Stimulated activated CD8-positive, alpha-beta memory T cell treated with anti-CD3 and anti-CD28 coated beads, Interleukin-7, amount 100 ng/mL, for 24 hours (primary cell): ENCODE data around the gene RAB3GAP2.
"Not testable (repeated sequence)": the region's sequence is repeated elsewhere in the genome, so short reads cannot be mapped to it uniquely, and the experiment has no call there.

Experiments used
- DNase-seq: peaks from one replicate; pipeline ENCODE4 v3.0.0-alpha.2; 2020; ENCODE audit warnings: low read depth

Gene RAB3GAP2

DNA sequence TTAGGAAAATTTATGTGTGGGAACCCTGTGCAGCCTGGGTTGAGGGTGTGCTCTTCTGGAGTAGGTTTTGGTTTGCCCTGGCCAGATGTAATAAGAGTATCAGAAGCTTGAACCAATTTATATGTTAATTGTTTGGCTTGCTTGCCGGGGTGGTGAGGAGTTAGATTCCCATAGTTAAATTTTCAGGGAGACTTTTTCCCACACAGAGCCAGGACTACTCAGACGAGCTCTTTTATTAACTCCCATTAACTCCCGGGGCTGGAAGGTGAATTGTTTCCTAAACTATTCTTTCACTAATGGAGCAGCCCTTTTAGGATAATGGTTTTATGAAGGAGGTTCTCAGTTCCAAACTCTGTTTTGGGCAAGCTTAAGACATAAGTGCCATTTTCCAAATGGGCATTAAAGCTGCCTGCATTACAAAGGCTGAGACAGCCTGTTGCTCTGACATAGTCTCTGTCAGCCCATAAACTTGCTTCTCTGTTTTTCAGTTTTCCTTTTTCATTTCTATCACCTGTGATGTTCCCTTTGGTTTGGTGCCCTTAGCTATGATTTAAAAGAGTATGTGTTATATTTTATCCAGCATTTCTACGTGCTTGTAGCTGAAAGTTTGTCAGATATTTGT is 18.0 kb upstream of the RAB3GAP2 start:
- DNase-seq = no peak

DNA sequence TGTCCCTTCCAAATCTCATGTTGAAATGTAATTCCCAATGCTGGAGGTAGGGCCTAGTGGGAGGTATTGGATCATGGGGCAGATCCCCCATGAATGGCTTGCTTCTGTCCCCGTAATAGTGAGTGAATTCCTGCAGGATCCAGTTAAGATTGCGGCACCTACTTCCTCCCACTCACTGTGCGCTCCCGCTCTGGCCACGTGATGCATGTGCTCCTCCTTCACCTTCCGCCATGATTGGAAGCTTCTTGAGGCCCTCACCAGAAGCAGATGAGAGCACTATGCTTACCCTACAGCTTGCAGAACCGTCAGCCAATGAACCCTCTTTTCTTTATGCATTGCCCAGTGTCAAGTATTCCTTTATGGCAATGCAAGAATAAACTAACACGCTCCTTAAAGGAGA is 14.9 kb upstream of the RAB3GAP2 start:
- no peak for DNase-seq

- no peak for DNase-seq
Measured at GRCh38 chr1:220283625-220284024, 11.4 kb upstream of the RAB3GAP2 start.

DNA sequence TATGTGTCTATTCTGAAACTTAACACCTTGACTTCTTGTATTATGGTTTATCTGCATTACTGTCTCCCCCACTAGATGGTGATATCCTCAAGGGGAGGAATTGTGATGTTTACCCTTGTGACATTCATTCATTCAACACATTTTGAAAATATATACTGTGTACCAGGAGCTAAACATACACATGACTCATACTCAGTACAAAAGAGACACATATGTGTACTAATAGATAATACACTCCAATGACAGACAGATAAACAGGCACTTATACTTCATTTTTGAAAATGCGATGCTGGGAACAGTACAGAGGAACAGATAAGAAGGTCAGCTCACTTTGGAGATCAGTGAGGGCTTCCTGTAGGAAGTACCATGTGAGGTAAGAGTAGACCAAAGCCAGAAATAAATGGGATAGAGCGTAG is 8.9 kb upstream of the RAB3GAP2 start:
- DNase-seq = no peak

DNA sequence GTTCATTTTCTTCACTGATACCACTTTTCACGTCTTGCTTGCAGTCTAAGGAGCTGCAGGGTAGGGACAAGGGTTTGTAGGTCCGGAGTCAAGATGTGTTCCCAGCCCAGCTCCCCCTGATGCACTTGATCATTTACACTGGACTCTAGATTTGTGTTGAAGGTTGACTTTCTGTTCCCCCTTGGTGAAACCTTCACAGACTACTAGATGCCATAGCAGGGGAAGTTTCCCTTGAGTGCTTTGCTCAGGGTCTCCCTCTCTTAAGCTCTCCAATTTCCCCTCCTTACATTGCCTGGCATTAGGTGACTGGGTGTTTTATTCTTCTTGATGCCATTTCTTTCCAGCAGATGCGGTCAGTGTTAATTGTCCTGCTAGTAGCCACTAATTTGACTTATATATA is 8.0 kb upstream of the RAB3GAP2 start:
- no peak for DNase-seq

DNA sequence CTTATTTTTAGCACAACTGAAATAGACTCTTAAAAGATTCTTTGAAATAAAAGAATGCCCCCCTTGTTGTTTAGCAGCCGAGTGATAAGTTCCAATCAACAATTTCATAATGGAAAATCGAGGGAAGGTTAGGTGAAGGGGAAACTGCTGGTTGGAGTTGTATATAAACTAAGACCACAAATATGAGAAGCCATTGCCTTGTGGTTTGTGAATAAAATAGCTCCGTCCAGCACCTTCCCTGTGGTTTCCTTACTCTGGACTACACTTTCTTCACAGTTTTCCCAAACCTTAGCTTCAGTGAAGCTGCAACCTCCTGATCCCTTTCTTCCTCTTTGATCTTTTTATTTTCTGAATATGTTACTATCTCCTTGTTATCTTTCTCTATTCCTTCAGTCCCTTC is 6.7 kb upstream of the RAB3GAP2 start:
- no peak for DNase-seq

DNA sequence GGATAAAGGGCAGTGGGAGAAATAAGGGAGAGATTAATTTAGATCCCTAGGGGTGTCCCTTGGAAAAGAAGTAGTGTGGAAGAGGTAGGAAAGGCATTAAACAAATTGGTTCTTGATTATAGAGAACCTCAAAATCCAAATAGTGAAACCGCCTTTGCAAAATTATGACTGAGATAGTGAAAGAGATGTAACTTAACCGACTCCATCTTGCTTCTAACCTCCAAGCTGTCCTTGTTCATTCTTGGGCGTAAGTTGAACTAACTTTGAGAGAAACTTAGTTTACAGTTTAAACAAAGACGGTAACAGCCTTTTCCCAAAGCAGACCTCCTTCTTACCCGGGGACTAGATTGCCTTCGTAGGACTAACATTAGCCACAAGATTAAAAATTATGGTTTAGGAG is 3.2 kb upstream of the RAB3GAP2 start:
- DNase-seq = no peak

DNA sequence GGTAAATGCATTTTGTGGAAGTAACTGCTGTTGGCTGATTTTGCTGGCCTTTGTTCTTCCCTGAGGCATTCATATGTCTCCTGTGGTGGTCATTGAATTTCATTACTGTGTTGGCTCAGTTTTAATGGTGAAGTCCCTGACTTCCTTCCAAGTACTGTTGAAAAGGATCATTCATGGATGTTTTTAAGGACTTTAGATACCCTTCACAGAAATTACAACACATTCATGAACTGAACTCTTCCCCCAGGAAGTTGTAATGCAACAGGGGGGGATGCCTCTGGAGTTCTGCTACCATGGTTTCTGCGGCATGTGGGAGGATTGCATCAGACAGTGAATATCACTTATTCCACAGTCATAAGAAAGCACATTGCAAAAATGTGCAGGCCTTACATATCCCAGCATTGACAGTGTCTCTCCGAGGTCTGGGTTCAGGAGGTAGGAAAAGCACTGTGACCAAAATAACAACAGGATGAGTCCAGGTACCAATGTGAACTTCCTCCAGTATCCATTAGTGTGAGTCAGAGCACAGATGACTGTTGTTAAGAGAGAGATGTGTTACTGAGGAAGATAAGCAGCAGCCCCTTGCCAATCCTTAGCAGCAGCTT is 2.1 kb upstream of the RAB3GAP2 start:
- DNase-seq = no peak

GRCh38 chr1:220272841-220273090 is 513 bp upstream of the RAB3GAP2 start:
- no peak for DNase-seq

- DNase-seq = no peak
Measured at GRCh38 chr1:220271706-220272046, 577 bp downstream of the RAB3GAP2 start.

DNA sequence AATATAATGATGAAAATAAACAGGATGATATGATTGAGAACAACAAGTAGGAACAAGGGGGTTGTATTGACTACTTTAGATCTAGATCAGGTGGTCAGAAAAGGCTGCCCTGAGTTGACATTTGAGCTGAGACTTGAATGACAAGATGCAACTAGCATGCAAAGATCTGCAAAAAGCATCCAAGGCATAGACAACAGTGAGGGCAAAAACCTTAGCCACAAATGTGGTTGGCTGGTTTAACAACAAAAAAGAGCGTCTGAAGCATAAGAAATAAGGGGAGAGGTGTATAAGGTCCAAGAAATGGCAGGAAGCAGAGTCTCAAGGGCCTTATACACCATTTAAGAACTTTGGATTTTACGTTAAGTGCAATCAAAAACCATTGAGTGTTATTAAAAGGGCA is 3.2 kb downstream of the RAB3GAP2 start:
- no peak for DNase-seq

- DNase-seq = no peak
Measured at GRCh38 chr1:220267630-220268029, 4.6 kb downstream of the RAB3GAP2 start.

GRCh38 chr1:220260228-220260627 is 12.0 kb downstream of the RAB3GAP2 start:
- DNase-seq = not testable (repeated sequence)

DNA sequence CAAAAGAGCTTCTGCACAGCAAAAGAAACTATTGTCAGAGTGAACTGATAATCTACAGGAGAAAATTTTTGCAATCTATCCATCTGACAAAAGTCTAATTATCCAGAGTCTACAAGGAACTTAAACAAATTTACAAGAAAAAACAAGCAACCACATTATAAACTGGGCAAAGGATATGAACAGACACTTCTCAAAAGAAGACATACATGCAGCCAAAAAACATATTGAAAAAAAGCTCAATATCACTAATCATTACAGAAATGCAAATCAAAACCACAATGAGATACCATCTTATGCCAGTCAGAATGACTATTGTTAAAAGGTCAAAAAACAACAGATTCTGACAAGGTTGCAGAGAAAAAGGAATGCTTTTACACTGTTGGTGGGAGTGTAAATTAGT is 12.5 kb downstream of the RAB3GAP2 start:
- not testable (repeated sequence) for DNase-seq

DNA sequence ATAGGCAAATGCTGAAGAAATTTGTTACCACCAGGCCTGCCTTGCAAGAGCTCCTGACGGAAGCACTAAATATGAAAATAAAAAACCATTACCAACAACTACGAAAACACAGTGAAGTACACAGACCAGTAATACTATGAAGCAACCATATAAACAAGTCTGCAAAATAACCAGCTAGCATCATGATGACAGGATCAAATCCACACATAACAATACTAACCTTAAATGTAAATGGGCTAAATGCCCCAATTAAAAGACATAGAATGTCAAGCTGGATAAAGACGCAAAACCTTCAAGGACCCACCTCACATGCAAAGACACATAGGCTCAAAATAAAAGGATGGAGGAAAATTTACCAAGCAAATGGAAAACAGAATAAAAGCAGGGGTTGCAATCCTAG is 16.1 kb downstream of the RAB3GAP2 start:
- not testable (repeated sequence) for DNase-seq

GRCh38 chr1:220255204-220255603 is 17.0 kb downstream of the RAB3GAP2 start:
- DNase-seq = no peak

DNA sequence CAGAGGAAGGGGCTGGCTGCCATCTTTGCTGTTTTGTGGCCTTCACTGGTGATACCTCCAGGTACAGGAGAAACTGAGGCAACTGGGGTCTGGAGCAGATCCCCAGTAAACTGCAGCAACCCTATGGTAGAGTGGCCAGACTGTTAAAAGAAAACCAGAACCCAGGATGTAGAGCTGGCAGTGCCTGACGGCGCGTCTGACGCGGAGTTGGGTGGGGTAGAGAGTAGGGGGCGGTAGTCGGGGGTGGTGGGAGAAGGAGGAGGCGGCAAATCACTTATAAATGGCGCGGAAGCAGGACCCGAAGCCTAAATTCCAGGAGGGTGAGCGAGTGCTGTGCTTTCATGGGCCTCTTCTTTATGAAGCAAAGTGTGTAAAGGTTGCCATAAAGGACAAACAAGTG is 19.0 kb downstream of the RAB3GAP2 start:
- DNase-seq = not testable (repeated sequence)

DNA sequence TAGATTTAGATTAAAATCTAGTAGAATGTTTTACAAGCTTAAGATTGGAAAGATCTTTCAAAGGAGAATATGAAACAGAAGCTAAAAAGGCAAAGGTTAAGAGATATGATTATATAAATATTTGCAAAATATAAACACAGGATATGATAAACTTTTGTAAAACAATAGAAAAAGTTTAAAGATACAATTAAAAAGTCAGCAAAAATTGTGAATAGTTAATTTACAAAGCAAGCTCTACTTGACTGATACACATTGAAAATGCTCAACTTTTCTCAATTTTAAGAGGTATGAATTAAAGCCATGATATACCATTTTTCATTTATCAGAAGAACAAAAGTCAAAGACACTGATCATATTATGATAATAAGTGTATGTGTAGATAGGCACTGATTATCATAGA is 21.0 kb downstream of the RAB3GAP2 start:
- no peak for DNase-seq

DNA sequence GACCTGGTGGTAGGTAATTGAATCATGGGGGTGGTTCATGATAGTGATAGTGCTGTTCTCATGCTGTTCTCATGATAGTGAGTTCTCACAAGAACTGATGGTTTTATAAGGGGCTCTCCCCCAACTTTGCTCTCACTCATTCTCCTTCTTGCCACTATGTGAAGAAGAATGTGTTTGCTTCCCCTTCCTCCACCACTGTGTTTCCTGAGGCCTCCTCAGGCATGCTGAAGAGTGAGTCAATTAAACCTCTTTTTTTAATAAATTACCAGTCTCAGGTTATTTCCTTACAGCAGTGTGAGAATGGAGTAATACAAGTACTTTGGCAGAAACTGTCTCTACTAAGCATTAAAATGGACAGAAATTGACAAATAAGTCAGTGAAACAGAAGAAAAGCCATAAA is 21.6 kb downstream of the RAB3GAP2 start:
- no peak for DNase-seq

DNA sequence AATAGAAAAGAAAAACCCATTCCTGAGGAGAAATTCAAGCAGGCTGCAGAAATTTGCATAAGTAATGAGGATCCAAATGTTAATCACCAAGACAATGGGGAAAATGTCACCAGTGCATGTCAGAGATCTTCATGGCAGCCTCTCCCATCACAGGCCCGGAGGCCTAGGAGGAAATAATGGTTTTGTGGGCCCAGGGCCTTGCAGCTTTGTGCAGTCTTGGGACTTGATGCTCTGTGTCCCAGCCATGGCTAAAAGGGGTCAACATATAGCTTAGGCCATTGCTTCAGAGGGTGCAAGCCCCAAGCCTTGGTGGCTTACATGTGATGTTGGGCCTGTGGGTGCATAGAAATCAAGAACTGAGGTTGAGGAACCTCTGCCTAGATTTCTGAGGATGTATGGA is 22.7 kb downstream of the RAB3GAP2 start:
- DNase-seq = no peak

- not testable (repeated sequence) for DNase-seq
Measured at GRCh38 chr1:220248715-220249265, 23.5 kb downstream of the RAB3GAP2 start.

DNA sequence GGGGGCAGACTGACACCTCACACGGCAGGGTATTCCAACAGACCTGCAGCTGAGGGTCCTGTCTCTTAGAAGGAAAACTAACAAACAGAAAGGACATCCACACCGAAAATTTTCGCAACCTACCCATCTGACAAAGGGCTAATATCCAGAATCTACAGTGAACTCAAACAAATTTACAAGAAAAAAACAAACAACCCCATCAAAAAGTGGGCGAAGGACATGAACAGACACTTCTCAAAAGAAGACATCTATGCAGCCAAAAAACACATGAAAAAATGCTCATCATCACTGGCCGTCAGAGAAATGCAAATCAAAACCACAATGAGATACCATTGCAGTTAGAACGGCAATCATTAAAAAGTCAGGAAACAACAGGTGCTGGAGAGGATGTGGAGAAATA is 26.4 kb downstream of the RAB3GAP2 start:
- DNase-seq = not testable (repeated sequence)

DNA sequence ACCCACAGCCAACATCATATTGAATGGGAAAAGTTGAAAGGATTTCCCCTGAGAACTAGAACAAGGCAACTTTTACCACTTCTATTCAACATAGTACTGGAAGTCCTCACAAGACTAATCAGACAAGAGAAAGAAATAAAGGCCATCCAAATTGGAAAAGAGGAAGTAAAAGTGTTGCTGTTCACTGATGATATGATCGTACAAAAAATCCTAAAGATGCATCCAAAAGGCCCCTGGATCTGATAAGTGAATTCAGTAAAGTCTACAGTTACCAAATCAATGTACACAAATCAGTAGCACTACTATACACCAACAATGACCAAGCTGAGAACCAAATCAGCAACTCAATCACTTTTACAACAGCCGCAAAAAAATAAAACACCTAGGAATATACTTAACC is 28.3 kb downstream of the RAB3GAP2 start:
- DNase-seq = no peak

GRCh38 chr1:220241072-220241663 is 31.1 kb downstream of the RAB3GAP2 start:
- no peak for DNase-seq
